Amniotic epithelial cell (primary cell): ENCODE measurements around the gene RHOBTB1.

Source experiments
- DNase-seq: peaks from one replicate; pipeline ENCODE4 v3.0.0-alpha.2; 2010; ENCODE audit warnings: low read depth

RHOBTB1 gene

GRCh38 chr10:60965696-60966095 is 21.7 kb upstream of the RHOBTB1 start:
- no peak for DNase-seq

DNA sequence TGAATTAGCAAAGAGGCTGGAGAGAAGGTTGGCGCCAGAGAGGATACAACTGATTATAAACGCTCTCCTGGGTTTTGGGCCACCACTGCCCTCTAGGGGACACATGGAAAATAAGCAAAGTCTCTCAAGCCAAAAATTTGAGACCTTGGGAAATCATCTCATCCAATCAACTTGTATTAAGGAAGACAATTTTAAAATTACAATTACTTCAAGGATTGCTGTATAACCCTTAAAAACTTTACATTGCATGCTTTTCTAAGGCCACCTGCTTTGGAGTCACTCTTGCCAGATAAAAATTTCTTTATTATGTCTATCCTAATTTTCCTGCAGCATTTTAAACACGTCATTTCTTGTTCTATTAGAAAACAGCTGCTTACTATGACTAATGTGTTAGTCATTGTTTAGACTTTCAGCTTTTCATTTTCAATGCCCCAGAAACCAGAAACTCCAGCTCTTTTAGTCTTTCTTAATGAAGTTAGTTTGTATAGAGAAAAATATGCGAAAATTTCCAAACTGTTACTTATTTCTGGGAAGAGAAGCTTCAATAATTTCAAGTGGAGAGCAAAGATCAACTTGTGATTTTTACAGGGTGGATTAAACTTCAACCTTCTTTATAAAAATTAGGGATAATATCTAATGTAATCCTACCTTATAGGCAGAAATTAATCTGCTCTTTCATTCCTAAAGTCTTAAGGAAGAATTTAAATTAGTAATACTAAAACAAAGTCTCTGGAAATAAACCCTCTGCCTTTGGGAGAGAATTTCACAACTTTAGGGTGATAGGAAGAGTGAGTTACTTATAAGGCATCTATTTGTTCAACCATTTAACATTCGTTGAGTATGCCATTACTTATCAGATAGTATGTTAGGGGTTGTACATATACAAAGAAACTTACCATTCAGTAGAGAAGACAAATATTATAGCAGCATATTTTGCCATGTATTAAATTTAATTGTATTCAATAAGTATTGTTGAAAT is 20.6 kb upstream of the RHOBTB1 start:
- DNase-seq: peak; percentile 88

GRCh38 chr10:60963441-60964256 is 19.7 kb upstream of the RHOBTB1 start:
- DNase-seq: peak; percentile 83

DNA sequence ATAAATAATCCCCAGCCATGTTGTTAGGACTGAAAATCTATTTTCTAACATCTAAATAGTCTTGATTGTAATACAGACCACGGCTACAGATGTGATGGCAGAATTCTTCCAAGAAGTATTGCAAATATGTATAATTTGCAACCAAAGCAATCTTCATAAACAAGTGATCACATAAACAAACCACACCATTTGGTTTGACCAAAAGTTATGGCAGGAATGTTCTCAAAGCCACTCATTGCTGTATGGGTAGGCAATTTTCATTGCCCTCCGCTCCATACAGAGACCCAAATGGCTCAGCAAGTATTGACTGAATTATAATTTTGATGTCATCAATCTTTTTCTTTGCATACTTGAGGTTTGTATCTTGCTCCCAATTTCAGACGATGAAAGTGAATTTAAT is 19.0 kb upstream of the RHOBTB1 start:
- DNase-seq: peak; percentile 77

GRCh38 chr10:60960913-60961312 is 16.9 kb upstream of the RHOBTB1 start:
- DNase-seq: no peak

DNA sequence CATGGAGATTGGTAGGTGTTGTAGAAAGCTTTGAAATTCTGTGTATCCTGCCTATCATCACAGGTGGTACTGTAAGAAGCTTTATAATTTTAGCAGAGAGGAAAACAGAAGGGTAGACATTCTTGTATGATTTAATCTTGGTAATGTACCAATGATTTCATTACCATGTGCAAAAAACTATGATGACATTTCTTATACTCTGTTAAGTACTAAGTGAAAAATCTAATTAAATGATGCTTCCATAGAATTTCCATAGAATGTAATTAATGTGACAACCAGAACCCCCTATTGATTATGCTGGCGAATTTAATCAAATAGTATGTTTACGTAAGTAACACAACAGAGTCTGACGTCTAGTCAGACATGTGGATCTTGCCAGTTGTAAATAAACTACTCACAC is 16.0 kb upstream of the RHOBTB1 start:
- no peak for DNase-seq

GRCh38 chr10:60958892-60959601 is 15.1 kb upstream of the RHOBTB1 start:
- peak; percentile 76 for DNase-seq

GRCh38 chr10:60957667-60958221 is 13.8 kb upstream of the RHOBTB1 start:
- no peak for DNase-seq

DNA sequence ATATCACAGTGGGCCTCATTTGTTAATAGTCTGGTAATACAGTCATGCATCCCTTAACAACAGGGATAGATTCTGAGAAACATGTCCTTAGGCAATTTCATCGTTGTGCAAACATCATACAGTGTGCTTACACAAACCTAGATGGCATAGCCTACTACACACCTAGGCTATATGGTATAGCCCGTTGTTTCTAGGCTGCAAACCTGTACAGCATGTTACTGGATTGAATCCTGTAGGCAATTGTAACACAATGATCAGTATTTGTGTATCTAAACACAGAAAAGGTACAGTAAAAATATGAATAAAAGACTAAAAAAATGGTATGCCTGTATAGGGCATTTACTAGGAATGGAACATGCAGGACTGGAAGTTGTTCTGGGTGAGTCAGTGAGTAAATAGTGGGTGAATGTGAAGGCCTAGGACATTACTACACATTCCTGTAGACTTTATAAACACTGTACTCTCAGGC is 12.0 kb upstream of the RHOBTB1 start:
- peak; percentile 84 for DNase-seq

- no peak for DNase-seq
Measured at GRCh38 chr10:60955316-60955715, 11.3 kb upstream of the RHOBTB1 start.

DNA sequence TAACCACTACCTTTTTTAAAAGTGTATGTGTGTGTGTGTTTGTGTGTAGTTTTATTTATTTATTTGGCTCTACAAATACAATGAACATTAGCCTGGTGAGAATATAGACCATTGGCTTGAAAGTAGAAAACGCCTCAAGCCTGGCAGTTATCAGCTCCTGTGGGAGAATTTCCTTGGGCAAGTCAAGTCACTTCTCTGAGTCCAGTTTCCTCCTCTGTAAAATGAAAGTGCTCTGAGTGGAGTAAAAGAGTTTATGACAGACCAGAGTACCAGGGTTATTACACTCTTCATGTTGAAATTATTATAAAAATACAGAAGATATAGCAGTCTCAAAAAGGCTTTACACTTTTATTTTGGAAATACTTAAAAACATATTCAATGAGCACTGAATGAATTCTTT is 10.1 kb upstream of the RHOBTB1 start:
- DNase-seq: no peak

- DNase-seq: no peak
Measured at GRCh38 chr10:60953420-60953819, 9.4 kb upstream of the RHOBTB1 start.

DNA sequence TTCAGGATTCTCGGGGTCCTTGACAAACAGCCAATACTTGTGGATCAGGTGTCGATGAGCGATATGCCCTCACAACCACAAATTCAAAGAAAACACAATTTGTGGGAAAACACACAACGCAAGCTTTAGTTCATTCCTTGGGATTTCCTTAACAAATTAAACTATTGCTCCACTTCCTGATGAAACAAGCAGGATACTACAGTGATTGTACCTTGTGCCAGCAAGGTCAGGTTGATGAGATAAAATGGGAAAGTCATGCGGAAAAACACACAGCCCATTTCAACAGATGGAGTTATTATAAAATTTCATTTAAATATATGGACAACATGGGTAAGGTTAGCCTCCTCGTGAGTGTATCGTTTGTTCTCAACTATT is 8.8 kb upstream of the RHOBTB1 start:
- no peak for DNase-seq

- no peak for DNase-seq
Measured at GRCh38 chr10:60952067-60952845, 8.3 kb upstream of the RHOBTB1 start.

DNA sequence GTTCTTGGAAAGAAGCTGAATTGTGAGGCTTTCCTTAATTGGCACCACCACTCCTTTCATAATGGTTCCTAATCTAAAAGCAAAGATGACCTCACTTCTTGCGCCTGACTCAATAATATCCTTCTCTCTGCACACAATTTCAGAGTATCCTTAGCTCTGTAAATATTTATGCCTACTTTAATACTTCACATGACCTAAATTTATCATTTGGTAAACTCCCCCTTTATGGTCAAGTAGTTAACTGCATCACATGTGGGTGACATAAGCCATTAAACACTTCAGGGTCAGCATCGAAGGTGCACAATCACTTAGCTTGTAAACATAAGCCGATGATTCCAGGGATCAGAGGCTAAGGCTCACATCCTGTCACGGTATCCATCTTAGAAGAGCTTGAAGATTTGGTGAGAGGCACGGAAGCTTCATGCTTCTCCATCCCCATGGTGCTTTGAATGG is 7.3 kb upstream of the RHOBTB1 start:
- no peak for DNase-seq

DNA sequence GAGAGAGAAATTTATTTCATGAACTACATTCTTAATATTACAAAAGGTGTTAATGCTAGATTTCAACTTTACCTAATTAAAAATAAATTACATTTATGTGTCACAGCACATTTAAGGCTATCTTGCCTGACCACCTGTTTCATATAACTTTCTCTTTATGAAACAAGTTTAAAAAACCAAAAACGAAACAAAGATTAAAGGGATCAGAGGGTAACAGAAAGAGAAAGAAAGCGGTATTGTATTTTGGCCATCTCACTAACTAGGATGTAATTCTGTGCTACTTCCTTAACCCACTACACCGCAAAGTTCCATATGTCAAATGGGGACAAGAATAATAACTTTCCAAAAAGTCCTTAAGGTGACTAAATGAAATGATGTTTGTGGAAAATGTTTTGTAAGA is 6.3 kb upstream of the RHOBTB1 start:
- DNase-seq: no peak

DNA sequence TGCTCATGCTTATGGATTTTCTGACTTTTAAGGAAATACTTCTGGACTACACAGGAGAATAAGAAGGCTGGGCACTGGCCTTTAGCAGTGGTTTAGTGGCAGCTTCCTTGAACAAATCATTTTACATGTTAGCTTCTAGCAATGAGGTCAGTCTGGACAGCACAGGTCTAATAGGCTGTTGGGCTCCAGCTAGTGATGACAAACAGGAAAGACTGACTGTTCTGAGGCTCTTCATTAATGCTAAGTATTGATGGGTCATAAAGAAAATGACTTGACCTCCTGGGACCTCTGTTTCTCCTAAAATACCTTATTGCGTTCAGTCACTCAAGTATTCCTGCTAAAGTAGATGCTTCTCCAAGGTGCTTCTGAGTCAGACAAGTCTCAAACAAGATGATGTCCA is 4.9 kb upstream of the RHOBTB1 start:
- DNase-seq: no peak

GRCh38 chr10:60944910-60945297 is 919 bp upstream of the RHOBTB1 start:
- DNase-seq: no peak

- peak; percentile 45 for DNase-seq
Measured at GRCh38 chr10:60943316-60944057, 498 bp downstream of the RHOBTB1 start.

DNA sequence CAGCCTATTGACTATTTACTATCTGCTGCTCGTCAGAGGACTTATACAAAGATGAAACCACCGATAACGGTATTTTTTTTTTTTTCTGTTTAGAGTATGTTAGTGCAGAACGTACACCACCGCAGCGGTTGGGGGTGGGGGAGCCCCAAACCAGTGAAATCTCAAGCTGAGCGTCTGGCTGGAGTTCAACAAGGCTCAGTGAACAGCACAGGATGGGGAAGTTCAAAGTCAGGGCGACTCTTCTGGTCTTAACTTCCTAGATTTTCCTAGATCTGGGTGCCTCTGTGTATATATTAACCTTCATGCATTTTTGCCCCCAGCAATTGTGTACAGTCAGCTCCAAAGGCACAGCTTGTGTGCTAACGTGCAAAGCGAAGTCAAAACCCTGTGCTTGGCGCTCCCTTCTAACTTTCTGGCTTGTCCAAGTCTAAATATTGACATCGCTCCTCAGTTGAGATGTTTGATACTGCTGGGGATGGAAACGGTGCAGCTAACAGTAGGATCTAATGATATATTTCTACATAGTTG is 1.1 kb downstream of the RHOBTB1 start:
- DNase-seq: peak; percentile 52
